ENCODE measurements around the gene DLGAP1. TPM values are rescaled to one million over a fixed set of nuclear protein-coding genes. Genes with fewer than 3 reads are reported as not detected.

Gene DLGAP1
- total RNA-seq, 3 donors from 2014 or later = 0.96 to 17.6 (median 5.2) TPM

DNA sequence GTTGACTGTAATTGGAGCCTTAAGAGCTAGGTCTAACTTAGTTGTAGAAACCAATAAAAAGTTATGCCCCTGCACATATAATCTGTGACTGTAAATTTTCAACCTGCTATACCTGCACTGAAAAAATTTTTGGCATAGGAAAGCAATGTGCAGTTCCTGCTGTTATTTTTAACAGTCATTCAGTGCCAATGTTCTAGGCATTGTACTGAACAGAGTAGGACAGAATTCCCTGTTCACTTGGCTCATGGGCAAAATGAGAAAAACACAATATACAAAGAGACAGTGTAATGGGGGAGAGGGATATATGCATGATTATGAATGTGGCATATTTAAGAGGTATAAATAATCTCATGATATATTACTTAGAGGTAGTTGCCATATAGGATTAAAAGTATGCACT, 547.2 kb downstream of the DLGAP1 start:
- intact Hi-C loops (cut with DNase I; ENCODE audit: low total_unique reads) = no loop called here
- DNase-seq (ENCODE audit: low spot score in 2 of 2) = no peak
- Histone ChIP-seq H3K9me3 (no peaks in the 10 kb centered on the region), H3K27me3 (no peaks in the 10 kb centered on the region), H3K36me3 (no peaks in the 10 kb centered on the region), H3K27ac (no peak overlapping the region), H3K4me1 (no peaks in the 10 kb centered on the region), H3K4me3 (no peak overlapping the region)
- TF ChIP-seq, protein P1, sequence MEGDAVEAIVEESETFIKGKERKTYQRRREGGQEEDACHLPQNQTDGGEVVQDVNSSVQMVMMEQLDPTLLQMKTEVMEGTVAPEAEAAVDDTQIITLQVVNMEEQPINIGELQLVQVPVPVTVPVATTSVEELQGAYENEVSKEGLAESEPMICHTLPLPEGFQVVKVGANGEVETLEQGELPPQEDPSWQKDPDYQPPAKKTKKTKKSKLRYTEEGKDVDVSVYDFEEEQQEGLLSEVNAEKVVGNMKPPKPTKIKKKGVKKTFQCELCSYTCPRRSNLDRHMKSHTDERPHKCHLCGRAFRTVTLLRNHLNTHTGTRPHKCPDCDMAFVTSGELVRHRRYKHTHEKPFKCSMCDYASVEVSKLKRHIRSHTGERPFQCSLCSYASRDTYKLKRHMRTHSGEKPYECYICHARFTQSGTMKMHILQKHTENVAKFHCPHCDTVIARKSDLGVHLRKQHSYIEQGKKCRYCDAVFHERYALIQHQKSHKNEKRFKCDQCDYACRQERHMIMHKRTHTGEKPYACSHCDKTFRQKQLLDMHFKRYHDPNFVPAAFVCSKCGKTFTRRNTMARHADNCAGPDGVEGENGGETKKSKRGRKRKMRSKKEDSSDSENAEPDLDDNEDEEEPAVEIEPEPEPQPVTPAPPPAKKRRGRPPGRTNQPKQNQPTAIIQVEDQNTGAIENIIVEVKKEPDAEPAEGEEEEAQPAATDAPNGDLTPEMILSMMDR (IDR thresholded peaks at IDR 0.05) = no peak
- no peak for TF ChIP-seq POLR2AphosphoS5 (IDR thresholded peaks at IDR 0.05)
- TF ChIP-seq POLR2A (IDR thresholded peaks at IDR 0.05) = no peak

DNA sequence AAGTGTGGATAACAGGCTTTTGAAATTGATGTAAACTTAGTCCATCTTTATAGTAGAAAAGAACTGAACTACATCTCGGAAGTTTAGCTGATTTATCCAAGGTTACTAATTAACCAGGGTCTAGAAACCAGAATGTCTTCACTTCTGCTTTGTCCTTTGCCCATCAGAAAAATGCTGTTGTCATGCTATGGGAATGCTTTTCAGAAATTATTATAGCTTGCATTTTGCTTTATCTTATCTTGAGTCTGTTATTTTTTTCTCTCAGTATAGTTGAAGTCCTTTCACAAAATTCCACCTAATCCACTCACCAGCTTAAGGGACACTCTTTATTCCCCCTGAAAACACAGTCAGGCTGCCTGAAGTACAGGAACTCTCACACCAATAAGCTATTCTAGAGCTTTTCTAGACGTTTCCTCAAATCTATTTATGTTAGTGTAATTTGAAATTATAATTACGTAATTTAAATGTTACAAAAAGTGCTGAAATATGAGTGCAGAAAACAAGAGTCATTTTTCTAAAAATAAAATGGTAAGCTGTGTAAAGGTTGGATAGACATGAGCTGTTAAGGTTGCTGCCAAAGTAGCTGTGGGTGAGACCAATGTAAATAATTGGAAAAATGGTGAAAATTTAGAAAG, 548.9 kb downstream of the DLGAP1 start:
- H3K27ac ChIP-seq = no peak overlapping the region
- intact Hi-C loops (cut with DNase I; ENCODE audit: low total_unique reads) = no loop called here

DNA sequence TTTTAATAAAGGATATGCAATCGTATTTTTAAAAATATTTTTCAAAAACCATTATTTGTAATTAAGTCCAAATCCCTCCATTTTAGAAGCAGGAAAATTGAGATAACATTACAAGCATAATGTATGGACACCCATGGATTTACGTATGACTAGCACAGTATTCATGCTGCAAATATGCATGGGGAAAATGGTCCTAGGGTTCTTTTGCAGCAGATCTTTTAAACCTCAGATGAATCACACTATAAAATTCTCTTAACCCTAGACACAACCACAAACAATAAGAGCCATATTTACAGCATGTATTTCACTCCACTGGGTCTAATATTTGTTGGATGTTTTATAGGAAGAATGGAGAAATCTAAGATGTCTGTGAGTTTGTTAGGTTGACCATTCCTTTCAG, 551.8 kb downstream of the DLGAP1 start:
- intact Hi-C loops (cut with DNase I; ENCODE audit: low total_unique reads) = no loop called here
- no peaks in the 10 kb centered on the region for H3K27me3 ChIP-seq
- H3K4me1 ChIP-seq = no peaks in the 10 kb centered on the region
- TF ChIP-seq POLR2A (IDR thresholded peaks at IDR 0.05) = no peak
- no peak for TF ChIP-seq POLR2AphosphoS5 (IDR thresholded peaks at IDR 0.05)
- TF ChIP-seq, protein P1 (IDR thresholded peaks at IDR 0.05) = no peak
- DNase-seq (ENCODE audit: low spot score in 2 of 2) = no peak
- H3K9me3 ChIP-seq = no peaks in the 10 kb centered on the region
- H3K27ac ChIP-seq = no peak overlapping the region
- no peak overlapping the region for H3K4me3 ChIP-seq
- H3K36me3 ChIP-seq = no peaks in the 10 kb centered on the region

More for the DNA sequence above, 548.9 kb downstream of the DLGAP1 start:
- DNase-seq (ENCODE audit: low spot score in 2 of 2) = no peak
- Histone ChIP-seq H3K36me3 (no peaks in the 10 kb centered on the region), H3K27me3 (no peaks in the 10 kb centered on the region), H3K4me1 (no peaks in the 10 kb centered on the region), H3K9me3 (no peaks in the 10 kb centered on the region), H3K4me3 (no peak overlapping the region)
- TF ChIP-seq POLR2A (IDR thresholded peaks at IDR 0.05) = no peak
- TF ChIP-seq POLR2AphosphoS5 (IDR thresholded peaks at IDR 0.05) = no peak
- TF ChIP-seq, protein P1 (IDR thresholded peaks at IDR 0.05) = no peak

DNA sequence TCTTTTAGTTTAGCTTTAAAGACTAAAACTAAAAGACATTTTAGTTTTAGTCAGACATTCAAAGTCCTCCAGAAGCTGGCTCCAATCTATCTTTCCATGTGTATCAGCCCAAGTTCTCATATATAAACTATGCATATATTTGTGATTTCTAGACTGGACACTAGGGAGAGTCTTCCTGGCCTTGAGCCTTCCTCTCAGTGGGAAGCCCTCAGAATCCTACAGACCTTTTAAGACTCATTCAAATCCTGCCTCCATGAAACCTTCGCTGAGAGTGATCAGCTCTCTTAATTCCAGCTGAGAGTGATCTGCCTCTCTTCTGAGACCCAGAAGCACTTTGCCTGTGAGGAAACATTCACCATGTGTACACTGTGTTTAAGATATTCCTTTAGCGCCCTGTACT, 552.4 kb downstream of the DLGAP1 start:
- no peaks in the 10 kb centered on the region for H3K4me1 ChIP-seq
- no peak overlapping the region for H3K4me3 ChIP-seq
- no peaks in the 10 kb centered on the region for H3K27me3 ChIP-seq
- H3K36me3 ChIP-seq = no peaks in the 10 kb centered on the region
- H3K27ac ChIP-seq = no peak overlapping the region
- no peaks in the 10 kb centered on the region for H3K9me3 ChIP-seq
- DNase-seq (ENCODE audit: low spot score in 2 of 2) = no peak
- intact Hi-C loops (cut with DNase I; ENCODE audit: low total_unique reads) = no loop called here
- TF ChIP-seq POLR2AphosphoS5 (IDR thresholded peaks at IDR 0.05) (no peak), POLR2A (IDR thresholded peaks at IDR 0.05) (no peak)
- TF ChIP-seq, protein P1 (IDR thresholded peaks at IDR 0.05) = no peak

DNA sequence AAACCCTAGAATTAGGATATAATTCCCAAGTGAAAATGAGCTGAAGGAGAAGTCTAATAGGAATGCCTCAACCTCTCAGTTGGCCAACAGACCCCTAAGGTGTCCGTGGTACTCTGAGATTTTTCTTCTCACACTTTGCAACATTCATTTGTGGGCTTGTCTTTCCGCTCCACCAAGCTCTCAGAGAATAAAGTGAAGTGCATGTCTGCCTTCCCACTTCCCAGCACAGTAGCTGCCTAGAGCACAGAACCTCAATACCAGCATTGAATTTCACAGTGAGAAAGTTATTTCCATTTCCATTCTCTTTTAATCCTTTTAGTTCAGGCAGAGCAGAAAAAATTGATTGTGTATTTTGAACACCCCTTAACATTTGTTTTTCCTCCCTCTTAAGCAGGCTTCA, 553.3 kb downstream of the DLGAP1 start:
- Histone ChIP-seq H3K27me3 (no peaks in the 10 kb centered on the region), H3K27ac (no peak overlapping the region), H3K36me3 (no peaks in the 10 kb centered on the region), H3K4me1 (no peaks in the 10 kb centered on the region), H3K9me3 (no peaks in the 10 kb centered on the region), H3K4me3 (no peak overlapping the region)
- no peak for DNase-seq (ENCODE audit: low spot score in 2 of 2)
- intact Hi-C loops (cut with DNase I; ENCODE audit: low total_unique reads) = no loop called here
- TF ChIP-seq, protein P1 (IDR thresholded peaks at IDR 0.05) = no peak
- TF ChIP-seq POLR2A (IDR thresholded peaks at IDR 0.05) (no peak), POLR2AphosphoS5 (IDR thresholded peaks at IDR 0.05) (no peak)

Data from breast epithelium (tissue), 4 donors.